HepG2 (cell line): Measurements from ENCODE around the gene FBXO24. TPM values are rescaled to one million over a fixed set of nuclear protein-coding genes. Genes with fewer than 3 reads are reported as not detected.

Experiments used
- ERF ChIP-seq: IDR thresholded peaks from 2 replicates; pipeline ENCODE4 v1.6.1; 2018; ENCODE audit warnings: missing biosample characterization, missing genetic modification reagents
- FOXA3 ChIP-seq: IDR thresholded peaks from 2 replicates; pipeline ENCODE4 v1.6.1; 2016; ENCODE audit warnings: missing genetic modification reagents, missing compliant biosample characterization
- KDM3A ChIP-seq: IDR thresholded peaks from 2 replicates; pipeline ENCODE4 v1.6.1; 2018; ENCODE audit warnings: low read depth, missing compliant biosample characterization
- LCORL ChIP-seq, 2 experiments: fragments of 450-650 bp in 1 of 2; sonication (generic) in 1 of 2; formaldehyde crosslinking in 1 of 2; IDR thresholded peaks; 2 replicates each; pipeline versions ENCODE4 v1.5.0 to v1.6.1; 2017 to 2020; ENCODE audit warnings: antibody characterized with exemption in 1 of 2, missing genetic modification reagents in 1 of 2
- MEIS2 ChIP-seq: sonication (generic); formaldehyde crosslinking; IDR thresholded peaks from 2 replicates; pipeline ENCODE4 v1.9.0; 2021; ENCODE audit warnings: mild to moderate bottlenecking, missing genetic modification reagents
- MTA3 ChIP-seq: sonication (generic); formaldehyde crosslinking; IDR thresholded peaks from 2 replicates; pipeline ENCODE4 v1.4.0; 2020; ENCODE audit warnings: missing genetic modification reagents
- NFYB ChIP-seq: sonication (generic); formaldehyde crosslinking; IDR thresholded peaks from 2 replicates; pipeline ENCODE4 v1.4.0; 2020; ENCODE audit warnings: missing genetic modification reagents
- ONECUT2 ChIP-seq: sonication (generic); formaldehyde crosslinking; IDR thresholded peaks from 2 replicates; pipeline ENCODE4 v1.4.0; 2020; ENCODE audit warnings: missing genetic modification reagents
- PRMT3 ChIP-seq: sonication (generic); formaldehyde crosslinking; IDR thresholded peaks from 2 replicates; pipeline ENCODE4 v1.8.1; 2022; ENCODE audit warnings: low read depth, mild to moderate bottlenecking, moderate library complexity, missing genetic modification reagents, borderline replicate concordance
- RXRA ChIP-seq: sonication (generic); formaldehyde crosslinking; IDR thresholded peaks from 2 replicates; pipeline ENCODE4 v1.5.1; 2020; ENCODE audit warnings: missing genetic modification reagents
- SALL1 ChIP-seq: sonication (generic); formaldehyde crosslinking; IDR thresholded peaks from 2 replicates; pipeline ENCODE4 v1.8.0; 2022; ENCODE audit warnings: mild to moderate bottlenecking, missing genetic modification reagents
- SOX6 ChIP-seq, 2 experiments: fragments of 450-650 bp in 1 of 2; sonication (generic) in 1 of 2; formaldehyde crosslinking in 1 of 2; IDR thresholded peaks; 2 replicates each; pipeline versions ENCODE4 v1.4.0 to v1.6.1; 2017 to 2020; ENCODE audit warnings: antibody characterized with exemption in 1 of 2, mild to moderate bottlenecking in 1 of 2, missing genetic modification reagents in 1 of 2
- TARDBP ChIP-seq: sonication (generic); formaldehyde crosslinking; IDR thresholded peaks from 2 replicates; pipeline ENCODE4 v1.8.0; 2022; ENCODE audit warnings: mild to moderate bottlenecking, missing genetic modification reagents
- TSC22D2 ChIP-seq: sonication (generic); formaldehyde crosslinking; IDR thresholded peaks from 2 replicates; pipeline ENCODE4 v1.5.1; 2020; ENCODE audit warnings: missing genetic modification reagents, mild to moderate bottlenecking, borderline replicate concordance
- ZBTB1 ChIP-seq: sonication (generic); formaldehyde crosslinking; IDR thresholded peaks from 2 replicates; pipeline ENCODE4 v1.4.0; 2020; ENCODE audit warnings: missing genetic modification reagents, borderline replicate concordance
- ZMYM4 ChIP-seq: sonication (generic); formaldehyde crosslinking; IDR thresholded peaks from 2 replicates; pipeline ENCODE4 v1.8.1; 2023; ENCODE audit warnings: mild to moderate bottlenecking, missing genetic modification reagents
- ZNF24 ChIP-seq: fragments of 450-650 bp; IDR thresholded peaks from 2 replicates; pipeline ENCODE4 v1.6.1; 2017; ENCODE audit warnings: antibody characterized with exemption, mild to moderate bottlenecking
- ZNF263 ChIP-seq: sonication (generic); formaldehyde crosslinking; IDR thresholded peaks from 2 replicates; pipeline ENCODE4 v1.4.0; 2020; ENCODE audit warnings: missing genetic modification reagents
- ZNF431 ChIP-seq: sonication (generic); formaldehyde crosslinking; IDR thresholded peaks from 2 replicates; pipeline ENCODE4 v1.9.0; 2022; ENCODE audit warnings: missing genetic modification reagents, low read depth, mild to moderate bottlenecking, borderline replicate concordance
- ZNF652 ChIP-seq: IDR thresholded peaks from 2 replicates; pipeline ENCODE4 v1.6.1; 2016; ENCODE audit warnings: low read depth, borderline replicate concordance
- polyA plus RNA-seq, 8 experiments: library from polyadenylated mRNA; depleted of rRNA in 3 of 8; stranded (reverse) in 7 of 8; unstranded in 1 of 8; fragments of >200 nt; fragmentation: Illumina TruSeq in 4 of 8; extraction: Trizol in 4 of 8; gene quantifications; 2 replicates each; pipeline versions ENCODE4 v1.2.1 to v1.2.3, GENCODE V29; 2011 to 2016; ENCODE audit warnings: low read depth in 4 of 8, missing spikeins in 1 of 8, mixed read lengths in 1 of 8; ENCODE audit not compliant: insufficient read depth in 1 of 8
- total RNA-seq, 5 experiments: library from RNA; depleted of rRNA; stranded (reverse); fragments of >200 nt; fragmentation: Illumina TruSeq; extraction: Trizol; gene quantifications; 2 replicates each; pipeline ENCODE4 v1.2.3, GENCODE V29; 2016; ENCODE audit warnings: low read depth in 1 of 5
- TF ChIP-seq, protein P1 (sequence below): sonication (generic); formaldehyde crosslinking; IDR thresholded peaks from 2 replicates; pipeline ENCODE4 v1.5.0; 2020; ENCODE audit warnings: missing genetic modification reagents
- TF ChIP-seq, protein P2 (sequence below): sonication (generic); formaldehyde crosslinking; IDR thresholded peaks from 2 replicates; pipeline ENCODE4 v1.8.0; 2022; ENCODE audit warnings: mild to moderate bottlenecking, missing genetic modification reagents; ENCODE audit not compliant: insufficient replicate concordance
- TF ChIP-seq, protein P3 (sequence below), 2 experiments: sonication (generic) in 1 of 2; formaldehyde crosslinking in 1 of 2; IDR thresholded peaks; 2 replicates each; pipeline versions ENCODE4 v1.4.0 to v1.6.1; 2018 to 2020; ENCODE audit warnings: missing genetic modification reagents in 2 of 2, borderline replicate concordance in 1 of 2, low read depth in 1 of 2, mild to moderate bottlenecking in 1 of 2, missing biosample characterization in 1 of 2
- TF ChIP-seq, protein P4 (sequence below): IDR thresholded peaks from 2 replicates; pipeline ENCODE4 v1.6.1; 2016
- TF ChIP-seq, protein P5 (sequence below): IDR thresholded peaks from 2 replicates; pipeline ENCODE4 v1.6.1; 2018; ENCODE audit warnings: missing genetic modification reagents

FBXO24 gene
- total and polyA plus RNA-seq, 2 of the 13 experiments (the other 11 are each of a cell fraction or from before 2014, with no cell fraction given), result 0.20 to 0.55 TPM

DNA sequence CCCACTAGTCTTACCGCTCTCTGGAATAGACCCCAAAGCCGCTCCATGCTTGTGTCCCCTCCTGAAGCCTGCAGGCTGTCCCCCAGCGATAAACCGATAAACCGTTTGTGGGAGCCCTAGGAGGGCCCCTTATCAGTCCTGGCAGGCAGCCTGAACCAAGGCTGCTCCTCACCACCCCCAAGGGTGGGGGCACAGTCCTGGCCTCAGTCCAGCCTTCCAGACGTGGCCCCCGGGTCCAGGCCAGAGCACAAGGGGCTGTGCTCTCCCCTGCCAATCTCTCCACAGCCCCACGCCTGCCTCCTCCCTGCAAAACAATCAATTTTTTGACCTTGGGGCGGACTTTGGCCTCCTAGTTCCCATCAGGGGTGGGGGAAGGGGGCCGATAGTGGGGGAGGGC, 55.3 kb downstream of the FBXO24 start, which contains the start of gene TFR2 (continued):
- TF ChIP-seq, protein P1, sequence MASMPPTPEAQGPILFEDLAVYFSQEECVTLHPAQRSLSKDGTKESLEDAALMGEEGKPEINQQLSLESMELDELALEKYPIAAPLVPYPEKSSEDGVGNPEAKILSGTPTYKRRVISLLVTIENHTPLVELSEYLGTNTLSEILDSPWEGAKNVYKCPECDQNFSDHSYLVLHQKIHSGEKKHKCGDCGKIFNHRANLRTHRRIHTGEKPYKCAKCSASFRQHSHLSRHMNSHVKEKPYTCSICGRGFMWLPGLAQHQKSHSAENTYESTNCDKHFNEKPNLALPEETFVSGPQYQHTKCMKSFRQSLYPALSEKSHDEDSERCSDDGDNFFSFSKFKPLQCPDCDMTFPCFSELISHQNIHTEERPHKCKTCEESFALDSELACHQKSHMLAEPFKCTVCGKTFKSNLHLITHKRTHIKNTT, result no peak
- TF ChIP-seq SALL1 (CRISPR knock-in tag), result peak; percentile 81
- peak; percentile 55; the same call in 1 of the 2 replicates for TF ChIP-seq TARDBP (CRISPR knock-in tag)
- TF ChIP-seq ZBTB1, result no peak
- 0 out of 2 replicates have a peak, but pooled peaks have one; percentile 31 for TF ChIP-seq NFYB (CRISPR knock-in tag)
- TF ChIP-seq ERF (CRISPR knock-in tag), result peak; percentile 35
- TF ChIP-seq KDM3A, result peak; percentile 57
- TF ChIP-seq MEIS2, result peak; percentile 38; the same call in 1 of the 2 replicates
- TF ChIP-seq, protein P2, sequence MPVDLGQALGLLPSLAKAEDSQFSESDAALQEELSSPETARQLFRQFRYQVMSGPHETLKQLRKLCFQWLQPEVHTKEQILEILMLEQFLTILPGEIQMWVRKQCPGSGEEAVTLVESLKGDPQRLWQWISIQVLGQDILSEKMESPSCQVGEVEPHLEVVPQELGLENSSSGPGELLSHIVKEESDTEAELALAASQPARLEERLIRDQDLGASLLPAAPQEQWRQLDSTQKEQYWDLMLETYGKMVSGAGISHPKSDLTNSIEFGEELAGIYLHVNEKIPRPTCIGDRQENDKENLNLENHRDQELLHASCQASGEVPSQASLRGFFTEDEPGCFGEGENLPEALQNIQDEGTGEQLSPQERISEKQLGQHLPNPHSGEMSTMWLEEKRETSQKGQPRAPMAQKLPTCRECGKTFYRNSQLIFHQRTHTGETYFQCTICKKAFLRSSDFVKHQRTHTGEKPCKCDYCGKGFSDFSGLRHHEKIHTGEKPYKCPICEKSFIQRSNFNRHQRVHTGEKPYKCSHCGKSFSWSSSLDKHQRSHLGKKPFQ (CRISPR knock-in tag), result no peak
- TF ChIP-seq ONECUT2 (CRISPR knock-in tag), result peak; percentile 85
- TF ChIP-seq, protein P3, sequence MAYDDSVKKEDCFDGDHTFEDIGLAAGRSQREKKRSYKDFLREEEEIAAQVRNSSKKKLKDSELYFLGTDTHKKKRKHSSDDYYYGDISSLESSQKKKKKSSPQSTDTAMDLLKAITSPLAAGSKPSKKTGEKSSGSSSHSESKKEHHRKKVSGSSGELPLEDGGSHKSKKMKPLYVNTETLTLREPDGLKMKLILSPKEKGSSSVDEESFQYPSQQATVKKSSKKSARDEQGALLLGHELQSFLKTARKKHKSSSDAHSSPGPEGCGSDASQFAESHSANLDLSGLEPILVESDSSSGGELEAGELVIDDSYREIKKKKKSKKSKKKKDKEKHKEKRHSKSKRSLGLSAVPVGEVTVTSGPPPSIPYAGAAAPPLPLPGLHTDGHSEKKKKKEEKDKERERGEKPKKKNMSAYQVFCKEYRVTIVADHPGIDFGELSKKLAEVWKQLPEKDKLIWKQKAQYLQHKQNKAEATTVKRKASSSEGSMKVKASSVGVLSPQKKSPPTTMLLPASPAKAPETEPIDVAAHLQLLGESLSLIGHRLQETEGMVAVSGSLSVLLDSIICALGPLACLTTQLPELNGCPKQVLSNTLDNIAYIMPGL (CRISPR knock-in tag; IDR thresholded peaks at IDR 0.05; ENCODE audit: borderline replicate concordance in 1 of 2, low read depth in 1 of 2), result peak in 1 of 2 experiments; percentile 32; a peak in 2 of 4 replicates
- TF ChIP-seq, protein P4, sequence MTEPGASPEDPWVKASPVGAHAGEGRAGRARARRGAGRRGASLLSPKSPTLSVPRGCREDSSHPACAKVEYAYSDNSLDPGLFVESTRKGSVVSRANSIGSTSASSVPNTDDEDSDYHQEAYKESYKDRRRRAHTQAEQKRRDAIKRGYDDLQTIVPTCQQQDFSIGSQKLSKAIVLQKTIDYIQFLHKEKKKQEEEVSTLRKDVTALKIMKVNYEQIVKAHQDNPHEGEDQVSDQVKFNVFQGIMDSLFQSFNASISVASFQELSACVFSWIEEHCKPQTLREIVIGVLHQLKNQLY (CRISPR knock-in tag), result peak; percentile 55; the same call in 1 of the 2 replicates
- 0 out of 2 replicates have a peak, but pooled peaks have one; percentile 86 for TF ChIP-seq ZNF431 (CRISPR knock-in tag)
- TF ChIP-seq, protein P5, sequence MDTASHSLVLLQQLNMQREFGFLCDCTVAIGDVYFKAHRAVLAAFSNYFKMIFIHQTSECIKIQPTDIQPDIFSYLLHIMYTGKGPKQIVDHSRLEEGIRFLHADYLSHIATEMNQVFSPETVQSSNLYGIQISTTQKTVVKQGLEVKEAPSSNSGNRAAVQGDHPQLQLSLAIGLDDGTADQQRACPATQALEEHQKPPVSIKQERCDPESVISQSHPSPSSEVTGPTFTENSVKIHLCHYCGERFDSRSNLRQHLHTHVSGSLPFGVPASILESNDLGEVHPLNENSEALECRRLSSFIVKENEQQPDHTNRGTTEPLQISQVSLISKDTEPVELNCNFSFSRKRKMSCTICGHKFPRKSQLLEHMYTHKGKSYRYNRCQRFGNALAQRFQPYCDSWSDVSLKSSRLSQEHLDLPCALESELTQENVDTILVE, result 0 out of 2 replicates have a peak, but pooled peaks have one; percentile 34
- TF ChIP-seq ZMYM4 (CRISPR knock-in tag), result 0 out of 2 replicates have a peak, but pooled peaks have one; percentile 36
- TF ChIP-seq FOXA3 (CRISPR knock-in tag), result peak; percentile 37
- peak; percentile 72 for TF ChIP-seq ZNF263
- TF ChIP-seq PRMT3, result no peak
- TF ChIP-seq RXRA (CRISPR knock-in tag), result peak; percentile 64; the same call in 1 of the 2 replicates
- no peak for TF ChIP-seq MTA3 (CRISPR knock-in tag)
- no peak for TF ChIP-seq TSC22D2 (CRISPR knock-in tag)
- TF ChIP-seq ZNF652, result no peak
- no peak for TF ChIP-seq SOX6 (IDR thresholded peaks at IDR 0.05)
- TF ChIP-seq SOX6 (CRISPR knock-in tag; IDR thresholded peaks at IDR 0.05), result peak; percentile 87
- no peak for TF ChIP-seq LCORL (IDR thresholded peaks at IDR 0.05)
- peak; percentile 72 for TF ChIP-seq LCORL (CRISPR knock-in tag; IDR thresholded peaks at IDR 0.05)
- no peak for TF ChIP-seq ZNF24
